GM23338 (cell line): ENCODE data around the gene KLHL41. TPM values are rescaled to one million over a fixed set of nuclear protein-coding genes. Genes with fewer than 3 reads are reported as not detected.
"Not testable (repeated sequence)": the region's sequence is repeated elsewhere in the genome, so short reads cannot be mapped to it uniquely, and the experiment has no call there.

Experiments
- ATAC-seq: fragments of 200-7000 bp; cut with Tn5 transposase; 3 replicates; pipeline ENCODE4 v1.9.1; 2020
- DNase-seq: peaks from one replicate; pipeline ENCODE4 v3.0.0-alpha.2; 2015; ENCODE audit warnings: low spot score
- H2AFZ ChIP-seq: fragments of 200-600 bp; sonication (generic); 2 replicates; pipeline ENCODE4 v1.8.0; 2016; ENCODE audit warnings: antibody characterized with exemption, mild to moderate bottlenecking, moderate library complexity
- H3F3A ChIP-seq: fragments of 200-600 bp; sonication (generic); replicated peaks from 2 replicates; pipeline ENCODE4 v1.8.0; 2017; ENCODE audit warnings: antibody characterized with exemption, mixed run types, low read depth
- H3K27ac ChIP-seq: fragments of 200-600 bp; sonication (generic); 2 replicates; pipeline ENCODE4 v1.6.1; 2016; ENCODE audit warnings: low read depth
- H3K27me3 ChIP-seq: fragments of 200-600 bp; sonication (generic); 2 replicates; pipeline ENCODE4 v1.8.0; 2016; ENCODE audit warnings: mild to moderate bottlenecking, mixed run types, moderate library complexity; ENCODE audit not compliant: insufficient read depth
- H3K36me3 ChIP-seq: fragments of 200-600 bp; sonication (generic); 2 replicates; pipeline ENCODE4 v1.8.0; 2016; ENCODE audit warnings: mild to moderate bottlenecking; ENCODE audit not compliant: insufficient read depth
- H3K4me1 ChIP-seq: fragments of 200-600 bp; sonication (generic); 2 replicates; pipeline ENCODE4 v1.8.0; 2016; ENCODE audit warnings: mild to moderate bottlenecking, moderate library complexity; ENCODE audit not compliant: insufficient read depth
- H3K4me2 ChIP-seq: fragments of 200-600 bp; sonication (generic); 2 replicates; pipeline ENCODE4 v1.7.1; 2017; ENCODE audit warnings: mixed run types
- H3K4me3 ChIP-seq: fragments of 200-600 bp; sonication (generic); 2 replicates; pipeline ENCODE4 v1.6.1; 2016; ENCODE audit warnings: mixed run types
- H3K79me2 ChIP-seq: fragments of 200-600 bp; sonication (generic); replicated peaks from 2 replicates; pipeline ENCODE4 v1.8.0; 2017; ENCODE audit warnings: mild to moderate bottlenecking; ENCODE audit not compliant: insufficient read depth
- H3K9me2 ChIP-seq: fragments of 200-600 bp; sonication (generic); 2 replicates; pipeline ENCODE4 v1.8.0; 2017; ENCODE audit not compliant: insufficient read depth
- H4K20me1 ChIP-seq: fragments of 200-600 bp; sonication (generic); replicated peaks from 2 replicates; pipeline ENCODE4 v1.8.0; 2017; ENCODE audit warnings: mild to moderate bottlenecking; ENCODE audit not compliant: insufficient read depth
- H3K27ac Mint-ChIP-seq: 2 replicates; pipeline ENCODE4 v1.8.0; 2020; ENCODE audit warnings: inconsistent platforms, mild to moderate bottlenecking, moderate library complexity, mixed read lengths
- H3K27me3 Mint-ChIP-seq: 3 replicates; pipeline ENCODE4 v1.8.0; 2022; ENCODE audit warnings: low read depth, mild to moderate bottlenecking, moderate library complexity, mixed read lengths, inconsistent platforms; ENCODE audit not compliant: insufficient read depth, poor library complexity
- H3K36me3 Mint-ChIP-seq: 3 replicates; pipeline ENCODE4 v1.8.0; 2021; ENCODE audit warnings: low read depth, mild to moderate bottlenecking, inconsistent platforms, moderate library complexity, mixed read lengths
- H3K4me1 Mint-ChIP-seq: 3 replicates; pipeline ENCODE4 v1.8.0; 2020; ENCODE audit warnings: mild to moderate bottlenecking, inconsistent platforms, mixed read lengths
- H3K4me3 Mint-ChIP-seq: 3 replicates; pipeline ENCODE4 v1.8.0; 2021; ENCODE audit warnings: moderate library complexity, mild to moderate bottlenecking, inconsistent platforms, mixed read lengths
- H3K9me3 Mint-ChIP-seq: 3 replicates; pipeline ENCODE4 v1.8.0; 2020; ENCODE audit warnings: moderate library complexity, mild to moderate bottlenecking, inconsistent platforms, mixed read lengths
- CREB1 ChIP-seq: fragments of 250-450 bp; sonication (Bioruptor Pico); IDR thresholded peaks from 2 replicates; pipeline ENCODE4 v1.5.0; 2020; ENCODE audit warnings: low read depth, mild to moderate bottlenecking, moderate library complexity
- EZH2 ChIP-seq: fragments of 200-600 bp; sonication (generic); IDR thresholded peaks from one replicate; pipeline ENCODE4 v1.8.0; 2017; ENCODE audit warnings: antibody characterized with exemption, mild to moderate bottlenecking, low read depth; ENCODE audit not compliant: unreplicated experiment
- EZH2phosphoT487 ChIP-seq: fragments of 200-600 bp; sonication (generic); IDR thresholded peaks from one replicate; pipeline ENCODE4 v1.8.1; 2018; ENCODE audit warnings: antibody characterized with exemption; ENCODE audit not compliant: unreplicated experiment
- POLR2AphosphoS5 ChIP-seq: IDR thresholded peaks from 2 replicates; pipeline ENCODE4 v1.6.1; 2016; ENCODE audit warnings: antibody characterized with exemption, low read depth
- STAT1 ChIP-seq: IDR thresholded peaks from one replicate; pipeline ENCODE4 v1.6.1; 2016; ENCODE audit warnings: antibody characterized with exemption; ENCODE audit not compliant: unreplicated experiment
- ZNF331 ChIP-seq: fragments of 250-450 bp; sonication (Bioruptor Pico); IDR thresholded peaks from 2 replicates; pipeline ENCODE4 v1.5.0; 2020; ENCODE audit warnings: low read depth, mild to moderate bottlenecking, moderate library complexity
- polyA plus RNA-seq: library from polyadenylated mRNA; unstranded; fragments of >200 nt; fragmentation: Nextera tagmentation; extraction: Ambion mirVana; gene quantifications from 2 replicates; pipeline ENCODE4 v1.2.1, GENCODE V29; 2016
- total RNA-seq: library from RNA; depleted of rRNA; stranded (reverse); fragments of >200 nt; shearing (Covaris generic); gene quantifications from 2 replicates; pipeline ENCODE4 v1.2.3, GENCODE V29; 2014
- TF ChIP-seq, protein P1 (sequence below): fragments of 250-450 bp; sonication (Bioruptor Pico); IDR thresholded peaks from 2 replicates; pipeline ENCODE4 v1.5.0; 2020; ENCODE audit warnings: mild to moderate bottlenecking, moderate library complexity

KLHL41 gene
- total and polyA plus RNA-seq, 2 experiments from 2014 or later = not detected

DNA sequence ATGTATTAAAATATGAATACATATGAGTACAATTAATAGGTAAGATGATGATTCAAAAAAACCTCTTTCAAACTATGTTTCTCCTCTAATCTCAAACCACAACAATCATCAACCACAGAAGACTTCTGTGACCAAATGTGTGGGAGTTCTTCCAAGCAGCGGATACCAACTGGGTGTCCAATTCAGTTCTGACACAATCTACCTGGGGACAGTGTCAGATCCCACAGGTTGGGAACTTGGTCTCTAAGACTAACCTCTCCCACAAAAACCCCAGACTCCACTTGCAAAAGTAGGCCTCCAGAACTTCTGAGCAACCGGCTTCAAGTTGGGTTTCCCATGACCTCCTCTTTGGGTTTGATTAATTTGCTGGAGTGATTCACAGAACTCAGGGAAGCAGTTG lies 37.3 kb downstream of the KLHL41 start (continued):
- TF ChIP-seq, protein P1, sequence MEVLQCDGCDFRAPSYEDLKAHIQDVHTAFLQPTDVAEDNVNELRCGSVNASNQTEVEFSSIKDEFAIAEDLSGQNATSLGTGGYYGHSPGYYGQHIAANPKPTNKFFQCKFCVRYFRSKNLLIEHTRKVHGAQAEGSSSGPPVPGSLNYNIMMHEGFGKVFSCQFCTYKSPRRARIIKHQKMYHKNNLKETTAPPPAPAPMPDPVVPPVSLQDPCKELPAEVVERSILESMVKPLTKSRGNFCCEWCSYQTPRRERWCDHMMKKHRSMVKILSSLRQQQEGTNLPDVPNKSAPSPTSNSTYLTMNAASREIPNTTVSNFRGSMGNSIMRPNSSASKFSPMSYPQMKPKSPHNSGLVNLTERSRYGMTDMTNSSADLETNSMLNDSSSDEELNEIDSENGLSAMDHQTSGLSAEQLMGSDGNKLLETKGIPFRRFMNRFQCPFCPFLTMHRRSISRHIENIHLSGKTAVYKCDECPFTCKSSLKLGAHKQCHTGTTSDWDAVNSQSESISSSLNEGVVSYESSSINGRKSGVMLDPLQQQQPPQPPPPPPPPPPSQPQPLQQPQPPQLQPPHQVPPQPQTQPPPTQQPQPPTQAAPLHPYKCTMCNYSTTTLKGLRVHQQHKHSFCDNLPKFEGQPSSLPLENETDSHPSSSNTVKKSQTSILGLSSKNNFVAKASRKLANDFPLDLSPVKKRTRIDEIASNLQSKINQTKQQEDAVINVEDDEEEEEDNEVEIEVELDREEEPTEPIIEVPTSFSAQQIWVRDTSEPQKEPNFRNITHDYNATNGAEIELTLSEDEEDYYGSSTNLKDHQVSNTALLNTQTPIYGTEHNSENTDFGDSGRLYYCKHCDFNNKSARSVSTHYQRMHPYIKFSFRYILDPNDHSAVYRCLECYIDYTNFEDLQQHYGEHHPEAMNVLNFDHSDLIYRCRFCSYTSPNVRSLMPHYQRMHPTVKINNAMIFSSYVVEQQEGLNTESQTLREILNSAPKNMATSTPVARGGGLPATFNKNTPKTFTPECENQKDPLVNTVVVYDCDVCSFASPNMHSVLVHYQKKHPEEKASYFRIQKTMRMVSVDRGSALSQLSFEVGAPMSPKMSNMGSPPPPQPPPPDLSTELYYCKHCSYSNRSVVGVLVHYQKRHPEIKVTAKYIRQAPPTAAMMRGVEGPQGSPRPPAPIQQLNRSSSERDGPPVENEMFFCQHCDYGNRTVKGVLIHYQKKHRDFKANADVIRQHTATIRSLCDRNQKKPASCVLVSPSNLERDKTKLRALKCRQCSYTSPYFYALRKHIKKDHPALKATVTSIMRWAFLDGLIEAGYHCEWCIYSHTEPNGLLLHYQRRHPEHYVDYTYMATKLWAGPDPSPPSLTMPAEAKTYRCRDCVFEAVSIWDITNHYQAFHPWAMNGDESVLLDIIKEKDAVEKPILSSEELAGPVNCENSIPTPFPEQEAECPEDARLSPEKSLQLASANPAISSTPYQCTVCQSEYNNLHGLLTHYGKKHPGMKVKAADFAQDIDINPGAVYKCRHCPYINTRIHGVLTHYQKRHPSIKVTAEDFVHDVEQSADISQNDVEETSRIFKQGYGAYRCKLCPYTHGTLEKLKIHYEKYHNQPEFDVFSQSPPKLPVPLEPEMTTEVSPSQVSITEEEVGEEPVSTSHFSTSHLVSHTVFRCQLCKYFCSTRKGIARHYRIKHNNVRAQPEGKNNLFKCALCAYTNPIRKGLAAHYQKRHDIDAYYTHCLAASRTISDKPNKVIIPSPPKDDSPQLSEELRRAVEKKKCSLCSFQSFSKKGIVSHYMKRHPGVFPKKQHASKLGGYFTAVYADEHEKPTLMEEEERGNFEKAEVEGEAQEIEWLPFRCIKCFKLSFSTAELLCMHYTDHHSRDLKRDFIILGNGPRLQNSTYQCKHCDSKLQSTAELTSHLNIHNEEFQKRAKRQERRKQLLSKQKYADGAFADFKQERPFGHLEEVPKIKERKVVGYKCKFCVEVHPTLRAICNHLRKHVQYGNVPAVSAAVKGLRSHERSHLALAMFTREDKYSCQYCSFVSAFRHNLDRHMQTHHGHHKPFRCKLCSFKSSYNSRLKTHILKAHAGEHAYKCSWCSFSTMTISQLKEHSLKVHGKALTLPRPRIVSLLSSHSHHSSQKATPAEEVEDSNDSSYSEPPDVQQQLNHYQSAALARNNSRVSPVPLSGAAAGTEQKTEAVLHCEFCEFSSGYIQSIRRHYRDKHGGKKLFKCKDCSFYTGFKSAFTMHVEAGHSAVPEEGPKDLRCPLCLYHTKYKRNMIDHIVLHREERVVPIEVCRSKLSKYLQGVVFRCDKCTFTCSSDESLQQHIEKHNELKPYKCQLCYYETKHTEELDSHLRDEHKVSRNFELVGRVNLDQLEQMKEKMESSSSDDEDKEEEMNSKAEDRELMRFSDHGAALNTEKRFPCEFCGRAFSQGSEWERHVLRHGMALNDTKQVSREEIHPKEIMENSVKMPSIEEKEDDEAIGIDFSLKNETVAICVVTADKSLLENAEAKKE = no peak
- TF ChIP-seq EZH2phosphoT487 (no peak), ZNF331 (no peak), STAT1 (no peak), POLR2AphosphoS5 (no peak), EZH2 (no peak)

DNA sequence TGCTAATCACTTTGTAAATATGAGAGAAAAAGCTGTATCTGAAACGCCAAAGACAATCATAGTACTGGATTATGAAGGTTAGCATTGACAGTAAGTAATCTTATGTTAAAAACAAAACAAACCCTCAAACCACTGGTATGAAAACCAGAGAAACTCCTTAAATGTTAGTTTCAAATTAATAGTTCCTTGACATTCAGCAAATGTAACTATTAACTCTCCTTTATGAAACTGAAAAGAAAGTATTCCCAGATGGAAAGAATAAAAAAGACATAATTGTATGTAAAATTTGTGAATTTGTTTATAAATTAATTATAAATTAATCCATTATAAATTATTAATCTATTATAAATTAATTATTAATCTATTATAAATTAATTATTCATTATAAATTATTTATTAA lies 51.9 kb downstream of the KLHL41 start:
- ATAC-seq (no peak), DNase-seq (no peak)
- no peak overlapping the region for H3K4me3 Mint-ChIP-seq
- Histone ChIP-seq H2AFZ (no peak overlapping the region), H3K4me3 (no peak overlapping the region), H3K27ac (no peak overlapping the region), H3K27me3 (no peaks in the 10 kb centered on the region), H3F3A (peaks cover 5% of the 10 kb centered on the region; the same call in 1 of the 2 replicates), H4K20me1 (no peaks in the 10 kb centered on the region; the same call in 1 of the 2 replicates), H3K9me2 (no peaks in the 10 kb centered on the region), H3K4me2 (no peak overlapping the region), H3K79me2 (no peaks in the 10 kb centered on the region), H3K36me3 (peaks cover 12% of the 10 kb centered on the region; the same call in 1 of the 2 replicates), H3K4me1 (no peaks in the 10 kb centered on the region)
- TF ChIP-seq POLR2AphosphoS5 = no peak
- no peak for TF ChIP-seq CREB1
- no peak for TF ChIP-seq ZNF331
- TF ChIP-seq EZH2phosphoT487 = no peak
- peaks cover 42% of the 10 kb centered on the region for H3K36me3 Mint-ChIP-seq
- H3K27ac Mint-ChIP-seq = no peak overlapping the region
- no peaks in the 10 kb centered on the region for H3K9me3 Mint-ChIP-seq
- H3K4me1 Mint-ChIP-seq = no peaks in the 10 kb centered on the region
- H3K27me3 Mint-ChIP-seq = peaks cover 5% of the 10 kb centered on the region

DNA sequence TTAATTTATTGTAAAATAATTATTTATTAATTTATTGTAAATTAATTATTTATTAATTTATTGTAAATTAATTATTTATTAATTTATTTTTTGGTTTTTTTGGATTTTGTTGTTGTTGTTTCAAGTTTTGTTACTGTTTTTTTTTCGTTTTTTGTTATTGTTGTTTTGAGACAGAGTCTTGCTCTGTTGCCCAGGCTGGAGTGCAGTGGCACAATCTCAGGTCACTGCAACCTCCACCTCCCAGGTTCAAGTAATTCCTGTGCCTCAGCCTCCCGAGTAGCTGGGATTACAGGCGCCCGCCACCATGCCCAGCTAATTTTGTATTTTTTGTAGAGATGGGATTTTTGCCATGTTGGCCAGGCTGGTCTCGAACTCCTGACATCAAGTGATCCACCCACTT lies 52.6 kb downstream of the KLHL41 start:
- H3K27me3 Mint-ChIP-seq, H3K4me1 Mint-ChIP-seq, H3K9me3 Mint-ChIP-seq, H3K27me3 ChIP-seq, H3F3A ChIP-seq, DNase-seq, H3K4me1 ChIP-seq, H3K4me2 ChIP-seq, H3K27ac Mint-ChIP-seq, H3K79me2 ChIP-seq, H2AFZ ChIP-seq, H3K4me3 ChIP-seq, H3K4me3 Mint-ChIP-seq, H4K20me1 ChIP-seq, ATAC-seq, H3K9me2 ChIP-seq, H3K27ac ChIP-seq: not testable (repeated sequence)
- H3K36me3 ChIP-seq = peaks cover 12% of the 10 kb centered on the region; the same call in 1 of the 2 replicates
- peaks cover 42% of the 10 kb centered on the region for H3K36me3 Mint-ChIP-seq
